Hepatocyte (in vitro differentiated cells): ENCODE data around the gene MLH3. TPM values are rescaled to one million over a fixed set of nuclear protein-coding genes. Genes with fewer than 3 reads are reported as not detected.

Experiments
- DNase-seq: peaks from one replicate; pipeline ENCODE4 v3.0.0-alpha.2; 2016; ENCODE audit warnings: low spot score
- H2AFZ ChIP-seq: fragments of 200-600 bp; sonication (generic); 2 replicates; pipeline ENCODE4 v1.6.0; 2016; ENCODE audit warnings: antibody characterized with exemption, mild to moderate bottlenecking
- H3K27ac ChIP-seq: fragments of 200-600 bp; sonication (generic); 2 replicates; pipeline ENCODE4 v1.5.1; 2016; ENCODE audit warnings: mild to moderate bottlenecking
- H3K27me3 ChIP-seq: fragments of 200-600 bp; sonication (generic); 2 replicates; pipeline ENCODE4 v1.6.1; 2016
- H3K36me3 ChIP-seq: fragments of 200-600 bp; sonication (generic); replicated peaks from 2 replicates; pipeline ENCODE4 v1.5.1; 2016; ENCODE audit warnings: low read depth; ENCODE audit not compliant: insufficient read depth
- H3K4me1 ChIP-seq: fragments of 200-600 bp; sonication (generic); 2 replicates; pipeline ENCODE4 v1.5.1; 2016; ENCODE audit warnings: mild to moderate bottlenecking, moderate library complexity; ENCODE audit not compliant: insufficient read depth
- H3K4me2 ChIP-seq: fragments of 200-600 bp; sonication (generic); 2 replicates; pipeline ENCODE4 v1.6.0; 2016
- H3K4me3 ChIP-seq: fragments of 200-600 bp; sonication (generic); 2 replicates; pipeline ENCODE4 v1.5.1; 2016; ENCODE audit warnings: mild to moderate bottlenecking
- H3K79me2 ChIP-seq: fragments of 200-600 bp; sonication (generic); 2 replicates; pipeline ENCODE4 v1.6.0; 2017; ENCODE audit warnings: mild to moderate bottlenecking
- H3K9me2 ChIP-seq: fragments of 200-600 bp; sonication (generic); replicated peaks from 2 replicates; pipeline ENCODE4 v1.6.0; 2017; ENCODE audit warnings: mild to moderate bottlenecking; ENCODE audit not compliant: insufficient read depth
- H3K9me3 ChIP-seq: fragments of 200-600 bp; sonication (generic); 2 replicates; pipeline ENCODE4 v1.5.1; 2016; ENCODE audit warnings: low read depth, mild to moderate bottlenecking
- H4K20me1 ChIP-seq: fragments of 200-600 bp; sonication (generic); 2 replicates; pipeline ENCODE4 v1.6.0; 2016; ENCODE audit warnings: mild to moderate bottlenecking; ENCODE audit not compliant: insufficient read depth, poor library complexity, severe bottlenecking
- EZH2 ChIP-seq: fragments of 200-600 bp; sonication (generic); IDR thresholded peaks from 2 replicates; pipeline ENCODE4 v1.6.1; 2016; ENCODE audit warnings: antibody characterized with exemption, mild to moderate bottlenecking, borderline replicate concordance
- EZH2phosphoT487 ChIP-seq: fragments of 200-600 bp; sonication (generic); IDR thresholded peaks from one replicate; pipeline ENCODE4 v1.6.1; 2018; ENCODE audit warnings: antibody characterized with exemption, mild to moderate bottlenecking, low read depth, moderate library complexity; ENCODE audit not compliant: unreplicated experiment, severe bottlenecking
- WGBS: methylation state at CpG from one replicate; pipeline ENCODE4 v1.1.6; 2016; ENCODE audit warnings: low lambda C conversion rate; ENCODE audit errors: missing lambda C conversion rate; 5-methylcytosine and 5-hydroxymethylcytosine counted together
- polyA plus RNA-seq: library from polyadenylated mRNA; unstranded; fragments of >200 nt; fragmentation: Nextera tagmentation; extraction: Ambion mirVana; gene quantifications from 2 replicates; pipeline ENCODE4 v1.2.1, GENCODE V29; 2016
- total RNA-seq: library from RNA; depleted of rRNA; stranded (reverse); fragments of >200 nt; gene quantifications from 2 replicates; pipeline ENCODE4 v1.2.3, GENCODE V29; 2014
- TF ChIP-seq, protein P1 (sequence below): fragments of 200-600 bp; sonication (generic); IDR thresholded peaks from 2 replicates; pipeline ENCODE4 v1.5.1; 2016; ENCODE audit warnings: antibody characterized with exemption, mild to moderate bottlenecking; ENCODE audit not compliant: poor library complexity

Gene MLH3
- total and polyA plus RNA-seq, 2 experiments from 2014 or later = 8.5 to 15.6 TPM

DNA sequence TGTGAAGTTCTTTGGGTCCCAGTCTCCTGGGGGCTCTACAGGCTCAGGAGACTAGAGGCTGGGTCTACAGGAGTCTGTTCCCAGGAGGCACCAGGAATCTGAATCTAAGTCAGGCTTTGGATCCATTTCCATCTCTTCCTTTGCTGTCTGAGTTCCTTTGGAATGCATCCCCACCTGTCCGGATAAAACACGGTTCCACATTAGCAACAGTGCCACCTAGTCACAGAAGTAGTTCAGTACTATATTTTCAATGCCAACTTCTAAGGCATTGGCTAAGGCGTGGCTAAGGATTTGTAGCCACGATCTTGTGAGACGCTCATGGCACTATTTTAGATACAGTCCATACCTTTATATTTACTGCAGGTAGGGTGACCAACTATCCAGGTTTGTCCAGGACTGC is 33.2 kb upstream of the MLH3 start:
- no peaks in the 10 kb centered on the region for H4K20me1 ChIP-seq
- no peak overlapping the region for H3K4me2 ChIP-seq
- H3K4me3 ChIP-seq = no peak overlapping the region
- DNase-seq = peak; percentile 17
- 60% methylated on average over 5 of the region's 5 CpGs for WGBS
- H3K9me3 ChIP-seq = no peaks in the 10 kb centered on the region
- H3K36me3 ChIP-seq = no peaks in the 10 kb centered on the region
- peaks cover 14% of the 10 kb centered on the region for H3K4me1 ChIP-seq
- H3K9me2 ChIP-seq = no peaks in the 10 kb centered on the region
- no peak overlapping the region for H2AFZ ChIP-seq
- no peak overlapping the region for H3K27ac ChIP-seq
- no peaks in the 10 kb centered on the region for H3K27me3 ChIP-seq
- no peak for TF ChIP-seq EZH2phosphoT487
- TF ChIP-seq EZH2 = no peak
- TF ChIP-seq, protein P1, sequence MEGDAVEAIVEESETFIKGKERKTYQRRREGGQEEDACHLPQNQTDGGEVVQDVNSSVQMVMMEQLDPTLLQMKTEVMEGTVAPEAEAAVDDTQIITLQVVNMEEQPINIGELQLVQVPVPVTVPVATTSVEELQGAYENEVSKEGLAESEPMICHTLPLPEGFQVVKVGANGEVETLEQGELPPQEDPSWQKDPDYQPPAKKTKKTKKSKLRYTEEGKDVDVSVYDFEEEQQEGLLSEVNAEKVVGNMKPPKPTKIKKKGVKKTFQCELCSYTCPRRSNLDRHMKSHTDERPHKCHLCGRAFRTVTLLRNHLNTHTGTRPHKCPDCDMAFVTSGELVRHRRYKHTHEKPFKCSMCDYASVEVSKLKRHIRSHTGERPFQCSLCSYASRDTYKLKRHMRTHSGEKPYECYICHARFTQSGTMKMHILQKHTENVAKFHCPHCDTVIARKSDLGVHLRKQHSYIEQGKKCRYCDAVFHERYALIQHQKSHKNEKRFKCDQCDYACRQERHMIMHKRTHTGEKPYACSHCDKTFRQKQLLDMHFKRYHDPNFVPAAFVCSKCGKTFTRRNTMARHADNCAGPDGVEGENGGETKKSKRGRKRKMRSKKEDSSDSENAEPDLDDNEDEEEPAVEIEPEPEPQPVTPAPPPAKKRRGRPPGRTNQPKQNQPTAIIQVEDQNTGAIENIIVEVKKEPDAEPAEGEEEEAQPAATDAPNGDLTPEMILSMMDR = peak; percentile 31
- no peaks in the 10 kb centered on the region for H3K79me2 ChIP-seq

DNA sequence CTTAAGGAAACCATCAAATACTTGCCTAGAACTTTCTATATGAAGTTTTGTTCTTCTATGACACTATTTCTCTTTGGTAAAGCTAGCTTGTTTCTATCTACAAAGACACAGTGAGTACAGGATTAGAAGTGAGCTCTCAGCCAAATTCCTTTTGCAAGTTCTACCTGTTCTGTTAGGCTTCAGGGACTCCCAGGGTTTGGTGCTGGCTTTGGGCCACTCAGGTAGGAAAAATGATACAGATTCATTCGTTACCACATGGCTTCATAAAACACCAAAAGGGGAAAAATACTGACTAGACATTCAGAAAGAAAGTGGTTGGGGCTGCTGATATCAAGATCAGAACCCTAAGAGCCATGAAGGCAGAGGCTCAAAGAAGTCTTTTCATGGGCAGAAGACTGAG is 32.0 kb upstream of the MLH3 start:
- Histone ChIP-seq H3K27me3 (no peaks in the 10 kb centered on the region), H3K4me2 (no peak overlapping the region), H3K9me2 (no peaks in the 10 kb centered on the region), H4K20me1 (no peaks in the 10 kb centered on the region), H2AFZ (no peak overlapping the region), H3K79me2 (no peaks in the 10 kb centered on the region), H3K27ac (no peak overlapping the region), H3K36me3 (no peaks in the 10 kb centered on the region), H3K4me1 (peaks cover 14% of the 10 kb centered on the region), H3K9me3 (no peaks in the 10 kb centered on the region), H3K4me3 (no peak overlapping the region)
- no peak for DNase-seq
- no peak for TF ChIP-seq EZH2
- no peak for TF ChIP-seq EZH2phosphoT487
- WGBS = 83% methylated on average over 1 of the region's 1 CpG

DNA sequence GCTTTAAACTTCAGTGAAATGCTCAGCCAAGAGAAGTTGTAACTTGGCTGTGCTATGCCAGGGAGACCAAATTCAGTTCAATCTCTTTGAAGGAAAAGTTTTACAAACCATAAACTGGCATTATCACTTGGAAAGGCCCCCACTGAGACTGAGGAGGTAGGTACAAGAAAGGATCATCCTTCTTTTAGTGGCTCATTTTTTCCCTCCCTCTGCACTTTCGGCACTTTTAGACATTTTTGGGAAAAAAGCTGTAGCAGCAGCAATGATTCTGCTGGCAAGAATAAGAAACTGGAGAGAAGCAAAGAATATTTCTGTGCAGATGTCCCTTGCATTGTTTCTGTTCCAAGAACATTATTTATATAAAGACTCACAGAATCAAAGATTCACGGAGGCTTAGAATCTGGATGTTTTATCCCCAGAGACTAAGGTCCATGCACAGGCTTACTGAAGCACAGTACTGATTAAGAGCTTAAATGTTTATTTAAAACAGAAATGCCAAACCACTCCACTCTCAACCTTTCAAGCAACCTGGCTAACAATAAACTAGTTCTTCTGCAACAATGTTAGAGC is 30.5 kb upstream of the MLH3 start:
- Histone ChIP-seq H3K79me2 (no peaks in the 10 kb centered on the region), H3K4me3 (no peak overlapping the region), H4K20me1 (no peaks in the 10 kb centered on the region), H3K27ac (peak overlapping the region; percentile 28), H2AFZ (no peak overlapping the region), H3K4me2 (peak overlapping the region; percentile 9), H3K27me3 (no peaks in the 10 kb centered on the region), H3K9me3 (no peaks in the 10 kb centered on the region), H3K9me2 (no peaks in the 10 kb centered on the region), H3K36me3 (no peaks in the 10 kb centered on the region), H3K4me1 (peaks cover 14% of the 10 kb centered on the region)
- 36% methylated on average over 2 of the region's 2 CpGs for WGBS
- TF ChIP-seq, protein P1 = no peak
- TF ChIP-seq EZH2phosphoT487 = no peak
- no peak for TF ChIP-seq EZH2
- no peak for DNase-seq

DNA sequence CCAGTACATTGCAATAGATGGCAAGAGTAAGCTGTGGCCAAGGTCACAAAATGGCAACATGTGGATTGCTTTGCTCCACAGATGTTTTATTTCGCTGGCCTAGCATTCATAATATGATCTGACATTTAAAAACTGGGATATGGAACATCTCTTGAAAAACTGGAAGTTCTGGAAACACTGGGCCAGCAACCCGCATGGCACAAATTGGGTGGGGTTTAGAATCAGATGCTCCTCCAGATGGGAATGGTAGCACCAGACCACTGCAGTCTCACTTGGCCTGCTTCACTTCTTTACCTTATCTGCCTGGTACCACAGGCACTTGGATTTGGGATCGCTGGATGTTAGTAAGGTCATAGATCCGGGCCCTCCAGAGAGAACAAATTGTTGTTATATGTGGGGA is 28.3 kb upstream of the MLH3 start:
- DNase-seq = no peak
- Histone ChIP-seq H3K4me1 (peaks cover 14% of the 10 kb centered on the region), H3K36me3 (no peaks in the 10 kb centered on the region), H3K9me2 (no peaks in the 10 kb centered on the region), H3K9me3 (no peaks in the 10 kb centered on the region), H3K27me3 (no peaks in the 10 kb centered on the region), H2AFZ (no peak overlapping the region), H3K4me3 (no peak overlapping the region), H4K20me1 (no peaks in the 10 kb centered on the region), H3K79me2 (no peaks in the 10 kb centered on the region), H3K4me2 (no peak overlapping the region), H3K27ac (no peak overlapping the region)
- WGBS = 66% methylated on average over 4 of the region's 4 CpGs
- TF ChIP-seq, protein P1 = no peak
- TF ChIP-seq EZH2 (no peak), EZH2phosphoT487 (no peak)
